ENCODE measurements around the gene NR2E1. TPM values are rescaled to one million over a fixed set of nuclear protein-coding genes. Genes with fewer than 3 reads are reported as not detected.

The NR2E1 gene
- total RNA-seq, 1 experiment from 2014 or later, result not detected

DNA sequence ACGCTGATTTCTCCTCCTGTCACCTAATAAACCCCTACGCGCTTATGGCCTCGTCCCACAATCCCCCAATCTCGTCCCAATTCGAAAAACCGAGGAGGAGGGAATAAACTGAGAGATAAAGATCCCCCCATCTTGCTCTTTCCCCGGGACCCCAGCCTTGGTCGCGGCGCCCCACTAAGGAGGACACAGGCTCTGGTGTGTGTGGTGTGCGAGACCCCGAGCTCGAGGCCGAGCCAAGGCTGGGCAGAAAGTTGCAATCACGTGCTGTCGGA lies 1.3 kb upstream of the NR2E1 start:
- Mint-ChIP-seq H3K4me3 (ENCODE audit: unreplicated experiment) (no peak overlapping the region), H3K27me3 (ENCODE audit: insufficient read depth, unreplicated experiment) (peaks cover 71% of the 10 kb centered on the region), H3K9me3 (ENCODE audit: unreplicated experiment) (no peaks in the 10 kb centered on the region), H3K27ac (ENCODE audit: low read depth, unreplicated experiment) (no peak overlapping the region), H3K36me3 (ENCODE audit: insufficient read depth, unreplicated experiment) (no peaks in the 10 kb centered on the region), H3K4me1 (ENCODE audit: insufficient read depth, unreplicated experiment) (no peaks in the 10 kb centered on the region)
- BruUV-seq (replicated peaks), result no TSS peak
- intact Hi-C loops (cut with micrococcal nuclease), result no loop called here
- ChIA-PET CTCF (interaction anchor here (0.7 kb wide), 1 partner anchor 46 kb away, joined by 3 read pairs; no protein-coding TSS in a partner anchor), POLR2A (interaction anchor here (0.6 kb wide), 1 partner anchor 260 kb away, joined by 3 read pairs; no protein-coding TSS in a partner anchor)
- TF ChIP-seq CTCF (IDR thresholded peaks at IDR 0.05; ENCODE audit: unreplicated experiment), result no peak
- no peak for DNase-seq (ENCODE audit: unreplicated experiment)

- Mint-ChIP-seq H3K27me3 (ENCODE audit: insufficient read depth, unreplicated experiment) (peaks cover 65% of the 10 kb centered on the region), H3K4me1 (ENCODE audit: insufficient read depth, unreplicated experiment) (no peaks in the 10 kb centered on the region), H3K27ac (ENCODE audit: low read depth, unreplicated experiment) (no peak overlapping the region), H3K36me3 (ENCODE audit: insufficient read depth, unreplicated experiment) (no peaks in the 10 kb centered on the region), H3K4me3 (ENCODE audit: unreplicated experiment) (no peak overlapping the region), H3K9me3 (ENCODE audit: unreplicated experiment) (no peaks in the 10 kb centered on the region)
- no TSS peak for BruUV-seq (replicated peaks)
- CTCF ChIA-PET, result no interaction called here
- no peak for TF ChIP-seq CTCF (IDR thresholded peaks at IDR 0.05; ENCODE audit: unreplicated experiment)
- DNase-seq (ENCODE audit: unreplicated experiment), result no peak
- POLR2A ChIA-PET, result no interaction called here
- intact Hi-C loops (cut with micrococcal nuclease), result no loop called here
Measured at GRCh38 chr6:108164815-108165706, 761 bp upstream of the NR2E1 start.

DNA sequence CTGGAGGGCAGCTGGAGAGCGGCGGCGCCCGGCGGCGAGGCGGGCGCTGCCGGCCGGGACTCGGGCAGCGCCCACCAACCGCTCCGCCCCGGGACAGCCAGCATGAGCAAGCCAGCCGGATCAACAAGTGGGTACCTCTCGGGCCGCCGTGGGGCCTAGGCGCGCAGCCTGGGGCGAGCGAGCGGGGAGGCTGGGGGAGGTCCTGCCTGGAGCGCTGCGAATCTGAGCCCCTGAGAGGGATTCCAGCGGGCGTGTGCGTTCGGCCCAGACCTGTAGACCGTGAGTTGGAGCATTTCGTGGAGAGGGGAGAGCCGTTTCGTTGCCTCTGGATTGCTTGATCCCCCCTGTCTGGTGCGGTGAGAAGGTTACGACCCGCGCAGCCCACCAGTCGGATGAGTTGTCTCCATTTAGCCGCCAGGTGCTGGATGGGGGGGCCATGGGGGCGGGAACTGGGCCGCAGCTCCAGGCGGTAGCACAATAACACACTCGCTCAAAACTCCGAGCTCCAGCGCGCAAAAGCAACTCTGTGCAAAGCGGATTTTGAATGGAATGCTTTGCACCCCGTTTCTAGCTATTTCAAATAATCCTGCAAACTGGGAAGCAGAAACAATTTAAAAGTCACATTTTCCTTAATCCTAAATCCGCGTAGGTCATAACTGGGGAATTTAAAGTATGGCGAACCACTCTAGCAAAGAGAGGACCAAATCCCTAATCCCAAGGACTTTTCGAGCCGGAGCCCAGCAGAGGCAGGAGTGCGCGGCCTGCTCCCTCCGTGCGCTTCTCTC lies 1.0 kb downstream of the NR2E1 start:
- intact Hi-C loops (cut with micrococcal nuclease), result no loop called here
- Mint-ChIP-seq H3K27me3 (ENCODE audit: insufficient read depth, unreplicated experiment) (peaks cover 47% of the 10 kb centered on the region), H3K9me3 (ENCODE audit: unreplicated experiment) (no peaks in the 10 kb centered on the region), H3K4me3 (ENCODE audit: unreplicated experiment) (no peak overlapping the region), H3K4me1 (ENCODE audit: insufficient read depth, unreplicated experiment) (no peaks in the 10 kb centered on the region), H3K36me3 (ENCODE audit: insufficient read depth, unreplicated experiment) (no peaks in the 10 kb centered on the region), H3K27ac (ENCODE audit: low read depth, unreplicated experiment) (no peak overlapping the region)
- POLR2A ChIA-PET, result no interaction called here
- no peak for TF ChIP-seq CTCF (IDR thresholded peaks at IDR 0.05; ENCODE audit: unreplicated experiment)
- CTCF ChIA-PET, result no interaction called here
- DNase-seq (ENCODE audit: unreplicated experiment), result no peak
- BruUV-seq (replicated peaks), result no TSS peak

DNA sequence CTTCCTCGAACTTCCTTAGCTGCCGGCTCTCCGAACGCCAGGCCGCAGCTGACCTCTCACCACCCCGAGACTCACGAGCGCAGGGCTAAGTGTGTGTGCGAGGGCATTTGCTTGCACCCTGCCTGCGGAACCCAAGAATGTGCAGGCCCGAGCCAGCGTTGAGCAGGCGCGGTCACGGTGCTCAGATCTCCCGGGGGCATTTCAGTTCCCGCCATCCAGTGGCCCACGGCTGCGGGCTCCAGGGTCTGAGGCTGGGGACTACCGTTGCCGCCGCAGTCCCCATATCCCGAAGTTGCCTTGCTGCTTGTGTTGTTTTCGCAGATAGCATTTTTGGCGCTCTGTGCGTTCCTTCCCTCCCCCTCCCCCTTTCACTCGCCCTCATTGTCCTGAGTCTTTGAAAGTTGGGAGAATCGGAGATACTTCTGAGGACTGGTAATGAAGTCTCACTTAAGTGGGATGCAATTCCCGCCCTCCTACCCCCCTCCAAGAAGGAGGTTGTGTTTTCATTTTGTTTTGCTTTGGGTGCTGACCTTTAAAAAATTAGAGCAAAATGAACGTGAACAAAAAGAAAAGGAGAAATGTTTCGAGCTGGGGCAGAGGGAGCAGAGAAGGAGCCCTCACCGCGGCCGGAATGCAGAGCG lies 1.7 kb downstream of the NR2E1 start:
- H3K36me3 Mint-ChIP-seq (ENCODE audit: insufficient read depth, unreplicated experiment), result no peaks in the 10 kb centered on the region
- no peak for DNase-seq (ENCODE audit: unreplicated experiment)
- no peaks in the 10 kb centered on the region for H3K9me3 Mint-ChIP-seq (ENCODE audit: unreplicated experiment)
- H3K27me3 Mint-ChIP-seq (ENCODE audit: insufficient read depth, unreplicated experiment), result peaks cover 40% of the 10 kb centered on the region
- POLR2A ChIA-PET, result no interaction called here
- no peak overlapping the region for H3K4me3 Mint-ChIP-seq (ENCODE audit: unreplicated experiment)
- BruUV-seq (replicated peaks), result no TSS peak
- H3K27ac Mint-ChIP-seq (ENCODE audit: low read depth, unreplicated experiment), result no peak overlapping the region
- no peaks in the 10 kb centered on the region for H3K4me1 Mint-ChIP-seq (ENCODE audit: insufficient read depth, unreplicated experiment)
- intact Hi-C loops (cut with micrococcal nuclease), result no loop called here
- CTCF ChIA-PET, result no interaction called here
- no peak for TF ChIP-seq CTCF (IDR thresholded peaks at IDR 0.05; ENCODE audit: unreplicated experiment)

All from MCF 10A (cell line).